DMS114 treated with DMSO at 0.1 percent for 48 hours (cell line): ENCODE data around the gene EGFL8.
"Not testable (repeated sequence)": the region's sequence is repeated elsewhere in the genome, so short reads cannot be mapped to it uniquely, and the experiment has no call there.

Experiments
- DNase-seq: peaks from one replicate; lab custom pipeline; 2025; ENCODE audit not compliant: unreplicated experiment; lab: John Stamatoyannopoulos, UW

EGFL8 gene

DNA sequence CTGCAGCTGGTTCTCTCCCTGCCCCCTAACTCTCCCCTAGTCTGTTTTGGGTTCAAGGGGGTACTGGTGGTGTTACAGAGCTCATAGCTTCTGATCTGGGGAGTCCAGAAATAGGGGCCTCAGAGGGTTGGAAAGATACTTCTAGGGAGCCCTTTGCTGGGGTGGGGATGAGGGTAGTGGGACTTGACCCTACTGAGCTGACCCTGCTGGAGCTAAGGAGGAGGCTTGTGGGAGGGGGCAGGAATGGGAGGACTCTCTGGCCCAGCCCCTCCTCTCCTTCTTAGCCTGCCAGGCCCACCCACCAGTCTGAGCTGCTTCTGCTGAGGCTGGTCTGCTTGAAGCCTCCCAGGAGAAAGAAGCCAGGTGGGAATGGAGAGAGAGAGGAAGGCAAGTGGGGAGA, at the start of gene EGFL8:
EGFL8 (plus strand) TSS at position 301 of the 400 bp plus-strand sequence. CDS start 1,571 bp downstream, outside the sequence.
- DNase-seq: no peak

- no peak for DNase-seq
These were observed 49.6 kb upstream of the EGFL8 start for GRCh38 chr6:32114796-32115195.

DNA sequence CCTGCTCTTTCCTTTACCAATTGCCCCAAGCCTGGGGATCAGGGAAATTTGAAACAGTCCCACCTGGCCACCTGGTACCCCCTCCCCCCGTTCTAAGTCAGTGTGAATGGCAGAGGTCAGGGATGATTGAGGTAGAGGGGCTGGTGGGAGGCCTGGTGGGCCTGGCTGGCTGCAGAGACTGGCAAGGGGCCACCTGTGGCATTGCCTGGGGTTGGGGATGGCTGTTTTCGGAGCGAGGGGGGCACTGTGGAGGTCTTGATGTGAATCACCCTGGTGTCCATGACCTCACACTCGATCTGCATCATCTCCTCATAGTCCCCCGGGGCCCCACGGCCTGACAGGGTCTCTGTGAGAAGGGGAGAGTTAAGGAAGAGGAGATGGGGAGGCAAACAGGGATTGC, 48.8 kb upstream of the EGFL8 start:
- DNase-seq: no peak

- peak; percentile 34 for DNase-seq
These were observed 47.7 kb upstream of the EGFL8 start for GRCh38 chr6:32116674-32117073.

DNA sequence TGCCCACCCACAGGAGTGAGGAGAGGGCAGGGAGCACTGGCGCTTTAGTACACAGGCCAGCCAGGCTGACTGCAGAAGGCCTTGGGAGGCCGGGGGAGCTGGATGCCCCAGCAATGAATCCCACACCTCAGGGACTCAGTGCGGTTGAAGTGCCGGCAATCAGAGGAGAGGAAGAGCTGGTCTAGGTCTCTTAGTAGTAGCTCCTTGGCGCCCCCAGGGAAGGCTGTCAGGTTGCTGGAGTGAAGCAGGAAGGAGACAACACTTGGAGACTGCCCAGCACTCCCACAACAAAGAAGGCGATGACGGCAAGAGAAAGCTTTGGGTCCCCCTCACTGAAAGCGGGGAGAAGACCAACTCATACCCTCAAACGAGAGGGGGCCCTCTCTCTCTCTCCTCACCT, 46.9 kb upstream of the EGFL8 start:
- no peak for DNase-seq

- DNase-seq: peak; percentile 82
These were observed 45.4 kb upstream of the EGFL8 start for GRCh38 chr6:32118782-32119628.

GRCh38 chr6:32120573-32121059, 43.8 kb upstream of the EGFL8 start:
- no peak for DNase-seq

DNA sequence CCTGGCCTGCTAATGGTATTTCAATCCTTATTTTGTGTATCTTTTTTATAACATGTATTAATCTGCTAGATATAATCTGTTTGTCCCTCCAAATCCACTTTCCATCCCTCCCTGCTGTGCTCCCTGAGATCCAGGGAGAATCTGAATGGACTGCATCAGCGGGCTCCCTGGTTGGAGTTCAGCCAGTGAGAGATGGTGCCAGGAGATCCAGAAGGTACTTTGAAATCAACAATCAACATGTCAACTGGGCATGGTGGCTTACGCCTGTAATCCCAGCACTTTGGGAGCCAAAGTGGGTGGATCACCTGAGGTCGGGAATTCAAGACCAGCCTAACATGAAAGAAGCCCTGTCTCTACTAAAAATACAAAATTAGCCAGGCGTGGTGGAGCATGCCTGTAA, 40.7 kb upstream of the EGFL8 start:
- no peak for DNase-seq

- no peak for DNase-seq
These were observed 37.5 kb upstream of the EGFL8 start for GRCh38 chr6:32126880-32127279.

DNA sequence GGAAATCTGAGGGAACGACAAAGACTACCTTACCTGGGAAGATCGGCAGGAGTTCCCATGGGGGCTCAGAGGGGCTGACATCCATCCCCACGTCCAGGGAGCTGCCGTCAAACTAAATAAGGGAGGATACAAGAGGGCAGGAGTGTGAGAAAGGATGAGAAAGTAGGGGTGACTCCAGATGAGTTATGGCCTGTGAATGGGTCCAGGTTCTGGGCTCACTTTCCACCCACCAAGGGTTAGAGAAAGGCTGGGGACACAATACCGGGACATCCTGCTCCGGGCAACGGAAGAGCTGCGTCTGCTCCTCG, 37.0 kb upstream of the EGFL8 start:
- no peak for DNase-seq

GRCh38 chr6:32127717-32128592, 36.4 kb upstream of the EGFL8 start, which contains the start of gene ATF6B:
Gene ATF6B, minus strand, starts transcription at chr6:32128246. Its CDS starts 39 bp downstream, at chr6:32128207.
- DNase-seq: peak; percentile 100

GRCh38 chr6:32128751-32129296, 35.6 kb upstream of the EGFL8 start:
- DNase-seq: no peak

- DNase-seq: no peak
These were observed 34.9 kb upstream of the EGFL8 start for GRCh38 chr6:32129297-32130088.

- DNase-seq: no peak
These were observed 32.9 kb upstream of the EGFL8 start for GRCh38 chr6:32131439-32131948.

GRCh38 chr6:32132110-32132509, 32.3 kb upstream of the EGFL8 start:
- no peak for DNase-seq

- no peak for DNase-seq
These were observed 30.6 kb upstream of the EGFL8 start for GRCh38 chr6:32133786-32134185.

- no peak for DNase-seq
These were observed 26.9 kb upstream of the EGFL8 start for GRCh38 chr6:32137454-32137853.

GRCh38 chr6:32139590-32139989, 24.8 kb upstream of the EGFL8 start:
- DNase-seq: no peak

DNA sequence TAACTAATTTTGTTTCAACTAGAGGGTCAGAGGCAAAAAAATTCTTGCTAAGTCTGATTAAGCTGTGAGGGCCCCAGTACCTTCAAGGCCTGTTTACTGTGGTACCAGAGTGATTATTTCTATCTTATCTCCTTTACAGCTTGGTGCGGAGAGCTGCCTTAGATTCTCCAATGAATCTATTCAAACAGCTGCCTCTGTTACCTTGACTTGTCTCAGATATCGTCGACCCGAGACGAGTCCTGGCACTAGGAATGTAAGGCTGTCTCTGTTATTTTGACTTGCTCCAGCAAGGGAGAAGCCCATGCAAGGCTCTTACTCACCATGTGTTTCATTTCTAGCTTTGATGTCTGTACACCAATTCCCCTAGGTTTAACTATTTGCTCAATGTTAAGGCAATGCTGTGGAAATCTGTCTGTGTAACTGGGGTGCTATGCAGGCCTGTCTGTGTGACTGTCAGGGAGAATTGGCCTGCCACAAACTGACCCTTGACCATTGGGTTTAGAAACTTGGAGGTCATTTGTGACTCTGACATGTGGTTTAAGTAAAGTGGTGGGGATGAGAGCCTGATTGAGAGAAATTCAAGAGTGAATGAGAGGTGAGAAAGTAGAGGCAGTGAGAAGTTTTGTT, 23.9 kb upstream of the EGFL8 start:
- DNase-seq: no peak

- not testable (repeated sequence) for DNase-seq
These were observed 20.2 kb upstream of the EGFL8 start for GRCh38 chr6:32144238-32144637.
